ENCODE data around the gene PATJ. TPM values are rescaled to one million over a fixed set of nuclear protein-coding genes. Genes with fewer than 3 reads are reported as not detected.

Gene PATJ
- total RNA-seq, 4 donors from 2014 or later: 54.9 to 187 (median 62.1) TPM

DNA sequence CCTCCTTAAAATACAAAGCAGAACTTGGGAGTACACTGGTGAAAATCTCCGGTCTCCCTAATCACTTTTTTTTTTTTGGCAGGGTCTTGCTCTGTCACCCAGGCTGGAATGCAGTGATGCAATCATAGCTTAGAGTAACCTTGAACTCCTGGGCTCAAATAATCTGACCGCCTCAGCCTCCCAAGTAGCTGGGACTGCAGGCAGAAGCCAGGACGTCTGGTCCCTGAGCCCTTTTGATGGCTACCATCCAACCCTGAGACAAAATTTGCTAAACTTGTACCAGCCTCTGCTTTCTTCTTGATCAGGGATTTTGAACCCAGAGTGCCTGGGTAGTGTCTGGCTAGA, 456.5 kb downstream of the PATJ start:
- H3K27me3 ChIP-seq: peaks cover 37% of the 10 kb centered on the region
- H3K4me1 ChIP-seq: peaks cover 7% of the 10 kb centered on the region
- H3K36me3 ChIP-seq: no peaks in the 10 kb centered on the region
- H3K27ac ChIP-seq: no peak overlapping the region
- H3K9me3 ChIP-seq: no peaks in the 10 kb centered on the region
- DNase-seq (ENCODE audit: low spot score in 2 of 2): peak in 1 of 2 donors; percentile 4
- WGBS: 23% methylated on average over 3 of the region's 3 CpGs
- H3K4me3 ChIP-seq: no peak overlapping the region
- TF ChIP-seq POLR2A (IDR thresholded peaks at IDR 0.05) (no peak), EP300 (IDR thresholded peaks at IDR 0.05) (no peak), POLR2AphosphoS5 (IDR thresholded peaks at IDR 0.05) (no peak), CTCF (IDR thresholded peaks at IDR 0.05) (no peak)

GRCh38 chr1:62207187-62207586, 464.9 kb downstream of the PATJ start:
- Histone ChIP-seq H3K27ac (no peak overlapping the region), H3K4me3 (no peak overlapping the region), H3K4me1 (no peaks in the 10 kb centered on the region), H3K27me3 (no peaks in the 10 kb centered on the region), H3K36me3 (no peaks in the 10 kb centered on the region), H3K9me3 (peaks cover 10% of the 10 kb centered on the region)
- TF ChIP-seq EP300 (IDR thresholded peaks at IDR 0.05) (no peak), CTCF (IDR thresholded peaks at IDR 0.05) (no peak), POLR2AphosphoS5 (IDR thresholded peaks at IDR 0.05) (no peak), POLR2A (IDR thresholded peaks at IDR 0.05) (no peak)
- WGBS: 95% methylated on average over 2 of the region's 2 CpGs
- DNase-seq (ENCODE audit: low spot score in 2 of 2): no peak

DNA sequence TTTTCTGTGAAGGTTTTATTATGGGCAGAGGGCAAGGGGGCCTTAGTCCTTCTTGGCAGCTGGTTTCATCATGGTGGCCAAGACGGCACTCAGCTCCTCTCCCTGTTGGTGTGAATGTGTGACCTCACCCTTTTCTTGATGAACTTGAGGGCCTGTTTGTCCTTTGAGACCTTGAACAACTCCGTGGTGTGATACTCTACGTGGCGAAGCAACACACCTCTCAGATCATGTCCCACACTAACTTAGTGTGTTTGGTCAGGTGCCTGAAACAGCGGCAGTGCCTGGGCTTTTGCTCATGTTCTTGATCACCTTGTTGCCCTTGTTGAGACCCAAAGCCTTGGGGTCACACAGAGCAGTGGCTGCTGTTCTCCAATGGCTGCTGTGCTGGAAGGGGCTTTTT, 465.8 kb downstream of the PATJ start:
- DNase-seq (ENCODE audit: low spot score in 2 of 2): no peak
- Histone ChIP-seq H3K4me1 (no peaks in the 10 kb centered on the region), H3K36me3 (no peaks in the 10 kb centered on the region), H3K27ac (no peak overlapping the region), H3K4me3 (no peak overlapping the region), H3K27me3 (no peaks in the 10 kb centered on the region), H3K9me3 (peaks cover 10% of the 10 kb centered on the region)
- 92% methylated on average over 5 of the region's 5 CpGs for WGBS
- no peak for TF ChIP-seq EP300 (IDR thresholded peaks at IDR 0.05)
- no peak for TF ChIP-seq POLR2AphosphoS5 (IDR thresholded peaks at IDR 0.05)
- no peak for TF ChIP-seq CTCF (IDR thresholded peaks at IDR 0.05)
- no peak for TF ChIP-seq POLR2A (IDR thresholded peaks at IDR 0.05)

GRCh38 chr1:62208970-62209369, 466.7 kb downstream of the PATJ start:
- no peaks in the 10 kb centered on the region for H3K4me1 ChIP-seq
- 29% methylated on average over 1 of the region's 1 CpG for WGBS
- no peaks in the 10 kb centered on the region for H3K36me3 ChIP-seq
- TF ChIP-seq CTCF (IDR thresholded peaks at IDR 0.05) (no peak), EP300 (IDR thresholded peaks at IDR 0.05) (no peak), POLR2AphosphoS5 (IDR thresholded peaks at IDR 0.05) (no peak), POLR2A (IDR thresholded peaks at IDR 0.05) (no peak)
- H3K27me3 ChIP-seq: no peaks in the 10 kb centered on the region
- no peak for DNase-seq (ENCODE audit: low spot score in 2 of 2)
- H3K27ac ChIP-seq: no peak overlapping the region
- H3K9me3 ChIP-seq: peaks cover 10% of the 10 kb centered on the region
- no peak overlapping the region for H3K4me3 ChIP-seq

DNA sequence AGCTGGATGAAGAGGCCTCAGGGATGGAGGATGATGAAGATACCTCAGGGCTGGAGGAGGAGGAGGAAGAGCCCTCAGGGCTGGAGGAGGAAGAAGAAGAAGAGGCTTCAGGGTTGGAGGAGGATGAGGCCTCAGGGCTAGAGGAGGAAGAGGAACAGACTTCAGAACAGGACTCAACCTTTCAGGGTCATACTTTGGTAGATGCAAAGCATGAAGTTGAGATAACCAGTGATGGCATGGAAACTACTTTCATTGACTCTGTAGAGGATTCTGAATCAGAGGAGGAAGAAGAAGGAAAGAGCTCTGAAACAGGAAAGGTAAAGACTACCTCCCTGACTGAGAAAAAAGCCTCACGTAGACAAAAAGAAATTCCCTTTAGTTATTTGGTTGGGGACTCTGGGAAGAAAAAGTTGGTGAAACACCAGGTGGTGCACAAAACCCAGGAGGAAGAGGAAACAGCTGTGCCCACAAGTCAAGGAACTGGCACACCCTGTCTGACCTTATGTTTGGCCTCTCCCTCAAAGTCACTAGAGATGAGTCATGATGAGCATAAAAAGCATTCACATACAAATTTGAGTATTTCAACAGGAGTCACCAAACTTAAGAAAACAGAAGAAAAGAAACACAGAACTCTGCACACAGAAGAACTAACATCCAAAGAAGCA, 467.8 kb downstream of the PATJ start:
- TF ChIP-seq CTCF (IDR thresholded peaks at IDR 0.05) (no peak), POLR2AphosphoS5 (IDR thresholded peaks at IDR 0.05) (no peak), POLR2A (IDR thresholded peaks at IDR 0.05) (no peak), EP300 (IDR thresholded peaks at IDR 0.05) (no peak)
- H3K27me3 ChIP-seq: no peaks in the 10 kb centered on the region
- no peak overlapping the region for H3K4me3 ChIP-seq
- H3K4me1 ChIP-seq: no peaks in the 10 kb centered on the region
- no peaks in the 10 kb centered on the region for H3K36me3 ChIP-seq
- H3K27ac ChIP-seq: no peak overlapping the region
- no peak for DNase-seq (ENCODE audit: low spot score in 2 of 2)
- 94% methylated on average over 1 of the region's 1 CpG for WGBS
- H3K9me3 ChIP-seq: peaks cover 10% of the 10 kb centered on the region
